PC-3 (cell line): Measurements from ENCODE around the gene ARL10. TPM values are rescaled to one million over a fixed set of nuclear protein-coding genes. Genes with fewer than 3 reads are reported as not detected.

Experiments used
- ATAC-seq: fragments of 200-7000 bp; cut with Tn5 transposase; 2 replicates; pipeline ENCODE4 v1.9.1; 2020; ENCODE audit warnings: mild to moderate bottlenecking, moderate library complexity
- BruUV-seq: library from RNA; stranded (reverse); fragments of 400-500 nt; replicated peaks from 2 replicates; lab custom pipeline; 2021; lab: Mats Ljungman, UMichigan
- CTCF ChIA-PET: fragments of 300-600 bp; sonication (Branson Sonifier 250); formaldehyde crosslinking; loops from one replicate; lab custom pipeline; 2022; ENCODE audit warnings: antibody characterized with exemption; lab: Charles Lee
- POLR2A ChIA-PET: fragments of 300-600 bp; sonication (Branson Sonifier 250); formaldehyde crosslinking; loops from one replicate; lab custom pipeline; 2022; ENCODE audit warnings: antibody characterized with exemption; ENCODE audit not compliant: unreplicated experiment; lab: Charles Lee
- DNase-seq: peaks from one replicate; pipeline ENCODE4 v3.0.0-alpha.2; 2015
- H2AFZ ChIP-seq: fragments of 300-600 bp; sonication (generic); 2 replicates; pipeline ENCODE4 v1.6.0; 2016; ENCODE audit warnings: antibody characterized with exemption, low read length
- H3F3A ChIP-seq: fragments of 300-600 bp; sonication (generic); one replicate; pipeline ENCODE4 v1.6.0; 2017; ENCODE audit warnings: antibody characterized with exemption, low read length, control low read depth, mild to moderate bottlenecking; ENCODE audit not compliant: unreplicated experiment
- H3K27ac ChIP-seq: fragments of 300-600 bp; sonication (generic); 2 replicates; pipeline ENCODE4 v1.5.1; 2016; ENCODE audit warnings: mild to moderate bottlenecking, low read length
- H3K27me3 ChIP-seq: fragments of 300-600 bp; sonication (generic); 2 replicates; pipeline ENCODE4 v1.6.1; 2016; ENCODE audit warnings: low read length, mixed read lengths
- H3K36me3 ChIP-seq: fragments of 300-600 bp; sonication (generic); 2 replicates; pipeline ENCODE4 v1.6.1; 2016; ENCODE audit warnings: low read depth, mixed run types, low read length, mixed read lengths
- H3K4me1 ChIP-seq: fragments of 300-600 bp; sonication (generic); 2 replicates; pipeline ENCODE4 v1.5.1; 2016; ENCODE audit warnings: low read length; ENCODE audit not compliant: insufficient read depth
- H3K4me2 ChIP-seq: fragments of 300-600 bp; sonication (generic); 2 replicates; pipeline ENCODE4 v1.6.0; 2016; ENCODE audit warnings: low read length
- H3K4me3 ChIP-seq: fragments of 300-600 bp; sonication (generic); 2 replicates; pipeline ENCODE4 v1.5.1; 2016; ENCODE audit warnings: mild to moderate bottlenecking, low read length, mixed read lengths
- H3K79me2 ChIP-seq: fragments of 300-600 bp; sonication (generic); 2 replicates; pipeline ENCODE4 v1.6.1; 2017; ENCODE audit warnings: low read length, mixed read lengths
- H3K9ac ChIP-seq: fragments of 300-600 bp; sonication (generic); 2 replicates; pipeline ENCODE4 v1.6.0; 2016; ENCODE audit warnings: mild to moderate bottlenecking, low read length
- H3K9me2 ChIP-seq: fragments of 300-600 bp; sonication (generic); replicated peaks from 2 replicates; pipeline ENCODE4 v1.6.1; 2016; ENCODE audit warnings: mixed run types, low read length, mixed read lengths
- H3K9me3 ChIP-seq: fragments of 300-600 bp; sonication (generic); 2 replicates; pipeline ENCODE4 v1.6.1; 2016; ENCODE audit warnings: low read length, mixed read lengths
- H4K20me1 ChIP-seq: fragments of 300-600 bp; sonication (generic); 2 replicates; pipeline ENCODE4 v1.6.1; 2016; ENCODE audit warnings: low read length, mixed read lengths
- EZH2 ChIP-seq: fragments of 300-600 bp; sonication (generic); IDR thresholded peaks from one replicate; pipeline ENCODE4 v1.6.1; 2017; ENCODE audit warnings: antibody characterized with exemption, mild to moderate bottlenecking, low read length; ENCODE audit not compliant: unreplicated experiment
- EZH2phosphoT487 ChIP-seq: fragments of 300-600 bp; sonication (generic); IDR thresholded peaks from 2 replicates; pipeline ENCODE4 v1.6.1; 2018; ENCODE audit warnings: mild to moderate bottlenecking, antibody characterized with exemption, low read length, borderline replicate concordance
- intact Hi-C: fragments of 100-400 bp; cut with micrococcal nuclease; formaldehyde crosslinking; loops from 2 replicates; pipeline ENCODE4 v1.9.0; 2023
- total RNA-seq: library from RNA; depleted of rRNA; stranded (reverse); fragments of >200 nt; gene quantifications from 2 replicates; pipeline ENCODE4 v1.2.3, GENCODE V29; 2014
- TF ChIP-seq, protein P1 (sequence below): fragments of 300-600 bp; sonication (generic); conservative IDR thresholded peaks from 2 replicates; pipeline ENCODE4 v1.5.1; 2017; ENCODE audit warnings: antibody characterized with exemption, low read depth, mild to moderate bottlenecking, low read length

Gene ARL10
- total RNA-seq, 1 experiment from 2014 or later, result 0.15 TPM

DNA sequence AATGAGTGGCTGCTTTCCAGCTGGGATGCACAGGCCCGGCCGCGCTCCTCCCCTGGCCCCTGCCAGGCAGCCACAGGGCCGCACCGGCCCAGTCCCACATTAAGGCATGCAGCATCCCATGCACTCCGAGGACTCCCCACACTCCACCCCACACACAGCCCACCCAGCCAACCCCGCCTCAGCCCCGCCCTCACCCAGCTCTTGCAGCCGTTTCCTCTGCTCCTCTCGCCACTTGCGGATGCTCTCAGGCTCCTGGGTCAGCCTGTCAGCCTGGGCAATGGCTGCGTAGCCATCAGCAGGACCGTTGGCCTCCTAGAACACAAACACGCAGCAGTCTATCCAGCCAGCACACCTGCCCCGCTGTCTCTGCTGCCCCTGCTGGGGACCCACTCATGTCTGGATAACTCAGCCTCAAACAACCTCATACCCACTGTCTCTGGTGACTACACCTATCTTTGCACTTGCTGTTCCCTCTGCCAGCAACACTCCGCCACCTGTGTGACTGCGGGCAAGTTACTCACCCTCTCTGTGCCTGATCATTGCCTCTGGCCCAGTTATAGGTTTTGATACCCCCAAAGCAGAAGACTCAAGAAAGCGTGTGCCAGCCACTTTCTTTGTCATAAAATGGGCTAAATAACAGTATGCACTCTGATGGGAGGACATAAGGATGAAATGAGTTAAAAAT lies 32.6 kb downstream of the ARL10 start:
- POLR2A ChIA-PET, result no interaction called here
- Histone ChIP-seq H3K27ac (no peak overlapping the region), H3K9ac (no peak overlapping the region), H2AFZ (no peak overlapping the region), H3K36me3 (peaks cover 13% of the 10 kb centered on the region), H3F3A (no peaks in the 10 kb centered on the region), H3K27me3 (no peaks in the 10 kb centered on the region), H3K4me3 (no peak overlapping the region), H3K4me1 (peaks cover 12% of the 10 kb centered on the region), H3K9me3 (no peaks in the 10 kb centered on the region), H4K20me1 (no peaks in the 10 kb centered on the region), H3K4me2 (no peak overlapping the region), H3K9me2 (no peaks in the 10 kb centered on the region), H3K79me2 (0 out of 2 replicates have a peak, but pooled peaks cover 3% of the 10 kb centered on the region)
- TF ChIP-seq, protein P1, sequence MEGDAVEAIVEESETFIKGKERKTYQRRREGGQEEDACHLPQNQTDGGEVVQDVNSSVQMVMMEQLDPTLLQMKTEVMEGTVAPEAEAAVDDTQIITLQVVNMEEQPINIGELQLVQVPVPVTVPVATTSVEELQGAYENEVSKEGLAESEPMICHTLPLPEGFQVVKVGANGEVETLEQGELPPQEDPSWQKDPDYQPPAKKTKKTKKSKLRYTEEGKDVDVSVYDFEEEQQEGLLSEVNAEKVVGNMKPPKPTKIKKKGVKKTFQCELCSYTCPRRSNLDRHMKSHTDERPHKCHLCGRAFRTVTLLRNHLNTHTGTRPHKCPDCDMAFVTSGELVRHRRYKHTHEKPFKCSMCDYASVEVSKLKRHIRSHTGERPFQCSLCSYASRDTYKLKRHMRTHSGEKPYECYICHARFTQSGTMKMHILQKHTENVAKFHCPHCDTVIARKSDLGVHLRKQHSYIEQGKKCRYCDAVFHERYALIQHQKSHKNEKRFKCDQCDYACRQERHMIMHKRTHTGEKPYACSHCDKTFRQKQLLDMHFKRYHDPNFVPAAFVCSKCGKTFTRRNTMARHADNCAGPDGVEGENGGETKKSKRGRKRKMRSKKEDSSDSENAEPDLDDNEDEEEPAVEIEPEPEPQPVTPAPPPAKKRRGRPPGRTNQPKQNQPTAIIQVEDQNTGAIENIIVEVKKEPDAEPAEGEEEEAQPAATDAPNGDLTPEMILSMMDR, result no peak
- TF ChIP-seq EZH2 (no peak), EZH2phosphoT487 (no peak)
- CTCF ChIA-PET, result no interaction called here
- ATAC-seq (no peak), DNase-seq (no peak)
- BruUV-seq, result no TSS peak
- intact Hi-C loops, result no loop called here

DNA sequence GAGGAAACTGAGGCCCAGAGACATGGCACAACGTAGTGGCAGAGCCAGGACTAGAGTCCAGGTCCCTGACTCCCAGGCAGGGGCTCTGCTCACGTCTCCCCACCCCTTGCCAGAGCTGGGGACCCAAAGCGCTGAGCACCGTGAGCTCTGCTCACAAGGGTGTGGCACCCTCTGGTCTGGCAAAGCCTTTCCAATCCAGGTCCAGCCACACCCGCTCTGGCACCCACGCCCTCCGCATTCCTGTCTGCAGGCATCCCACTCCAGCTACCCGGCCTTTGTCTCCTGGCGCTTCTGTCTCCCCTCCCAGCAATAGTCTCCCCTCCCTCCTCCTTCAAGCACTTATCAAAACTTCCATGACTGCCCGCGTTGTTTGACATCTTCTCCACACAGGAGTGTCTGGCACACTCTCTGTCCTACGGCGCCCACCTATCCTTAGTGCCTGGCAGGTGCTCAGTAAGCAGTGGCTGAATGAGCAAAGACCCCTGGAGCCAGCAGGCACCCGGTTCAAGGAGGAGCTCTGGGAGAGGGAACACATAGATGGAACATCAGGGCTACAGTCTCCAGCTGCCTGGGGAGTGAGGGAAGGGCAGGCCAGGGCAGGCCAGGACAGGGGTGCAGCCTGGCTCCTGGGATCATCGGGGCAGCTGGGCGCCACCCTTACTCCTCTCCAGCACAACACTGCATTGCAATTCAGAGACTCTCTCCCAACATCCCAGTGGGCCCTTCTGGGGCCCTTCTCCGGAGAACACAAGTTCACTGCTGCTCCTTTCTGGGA lies 35.3 kb downstream of the ARL10 start:
- ATAC-seq, result peak; percentile 82
- peak; percentile 56 for DNase-seq
- no peak overlapping the region for H3K27ac ChIP-seq
- CTCF ChIA-PET, result no interaction called here
- no peaks in the 10 kb centered on the region for H4K20me1 ChIP-seq
- H3K9me3 ChIP-seq, result no peaks in the 10 kb centered on the region
- no peak overlapping the region for H3K4me3 ChIP-seq
- H3K27me3 ChIP-seq, result no peaks in the 10 kb centered on the region
- no peak overlapping the region for H2AFZ ChIP-seq
- peak overlapping the region; percentile 15; the same call in 1 of the 2 replicates for H3K4me2 ChIP-seq
- TF ChIP-seq EZH2phosphoT487, result no peak
- TF ChIP-seq, protein P1, result no peak
- no peak for TF ChIP-seq EZH2
- no TSS peak for BruUV-seq
- 0 out of 2 replicates have a peak, but pooled peaks cover 3% of the 10 kb centered on the region for H3K79me2 ChIP-seq
- POLR2A ChIA-PET, result no interaction called here
- peaks cover 5% of the 10 kb centered on the region for H3K36me3 ChIP-seq
- intact Hi-C loops, result no loop called here
- no peaks in the 10 kb centered on the region for H3F3A ChIP-seq
- H3K4me1 ChIP-seq, result peaks cover 25% of the 10 kb centered on the region
- no peak overlapping the region for H3K9ac ChIP-seq
- H3K9me2 ChIP-seq, result no peaks in the 10 kb centered on the region
